Ishikawa (cell line): ENCODE measurements around the gene UBL4A.

Source experiments
- CEBPB ChIP-seq: IDR thresholded peaks from 2 replicates; pipeline ENCODE4 v1.6.1; 2012
- CREB1 ChIP-seq: IDR thresholded peaks from 2 replicates; pipeline ENCODE4 v1.6.1; 2012; ENCODE audit warnings: low read depth
- EP300 ChIP-seq: IDR thresholded peaks from 2 replicates; pipeline ENCODE4 v1.6.1; 2012; ENCODE audit warnings: borderline replicate concordance
- NFIC ChIP-seq: IDR thresholded peaks from 2 replicates; pipeline ENCODE4 v1.6.1; 2012
- REST ChIP-seq: IDR thresholded peaks from 2 replicates; pipeline ENCODE4 v1.6.1; 2012; ENCODE audit warnings: low read depth, mild to moderate bottlenecking

DNA sequence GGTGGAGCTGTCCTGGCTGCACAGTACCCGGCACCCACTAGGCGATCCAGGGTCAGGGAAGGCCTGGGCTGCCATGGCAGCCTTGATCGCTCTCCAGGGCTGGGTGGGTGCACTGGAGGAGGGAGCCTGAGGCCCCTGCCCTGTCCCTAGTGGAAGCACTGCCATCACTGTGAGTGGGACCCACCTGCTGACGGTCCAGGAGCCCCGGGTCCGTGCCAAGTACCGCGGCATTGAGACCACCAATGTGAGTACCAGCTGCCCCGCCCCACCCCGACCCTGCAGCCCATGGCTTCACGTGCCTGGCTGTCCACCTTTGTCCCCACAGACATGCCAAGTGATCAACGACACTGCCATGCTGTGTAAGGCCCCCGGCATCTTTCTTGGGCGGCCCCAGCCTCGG, 19.5 kb downstream of the UBL4A start:
- TF ChIP-seq NFIC: no peak
- no peak for TF ChIP-seq CEBPB
- no peak for TF ChIP-seq EP300
- TF ChIP-seq REST: no peak
- TF ChIP-seq CREB1: no peak
